Trophoblast cell (in vitro differentiated cells and primary cell): ENCODE measurements around the gene RASA1.

Source experiments
- DNase-seq, 2 donors: peaks; one replicate each; pipeline ENCODE4 v3.0.0-alpha.2; 2016
- H2AFZ ChIP-seq: 2 replicates; pipeline ENCODE4 v1.6.1; 2013; ENCODE audit warnings: low read length, moderate library complexity, mild to moderate bottlenecking; ENCODE audit not compliant: insufficient read depth, poor library complexity
- H2AK5ac ChIP-seq: 2 replicates; pipeline ENCODE4 v1.6.1; 2013; ENCODE audit warnings: mild to moderate bottlenecking, low read length
- H2BK120ac ChIP-seq: 2 replicates; pipeline ENCODE4 v1.6.1; 2013; ENCODE audit warnings: low read length, mild to moderate bottlenecking, moderate library complexity; ENCODE audit not compliant: insufficient read depth, poor library complexity
- H2BK12ac ChIP-seq: 2 replicates; pipeline ENCODE4 v1.6.1; 2013; ENCODE audit warnings: mild to moderate bottlenecking, low read length, moderate library complexity
- H2BK5ac ChIP-seq: 2 replicates; pipeline ENCODE4 v1.6.1; 2013; ENCODE audit warnings: low read length, low read depth, moderate library complexity, mild to moderate bottlenecking; ENCODE audit not compliant: poor library complexity
- H3K14ac ChIP-seq: 2 replicates; pipeline ENCODE4 v1.6.1; 2013; ENCODE audit warnings: mild to moderate bottlenecking, low read length
- H3K18ac ChIP-seq: 2 replicates; pipeline ENCODE4 v1.6.1; 2013; ENCODE audit warnings: mild to moderate bottlenecking, low read length
- H3K23ac ChIP-seq: 2 replicates; pipeline ENCODE4 v1.6.1; 2013; ENCODE audit warnings: low read length
- H3K27ac ChIP-seq: 2 replicates; pipeline ENCODE4 v1.5.1; 2013; ENCODE audit warnings: low read depth, mild to moderate bottlenecking, inconsistent platforms, low read length, moderate library complexity
- H3K27me3 ChIP-seq: 2 replicates; pipeline ENCODE4 v1.6.1; 2013; ENCODE audit warnings: inconsistent platforms, mild to moderate bottlenecking, low read length, moderate library complexity; ENCODE audit not compliant: insufficient read depth
- H3K36me3 ChIP-seq, 2 experiments: 1 replicate in 1 of 2; 2 replicates in 1 of 2; pipeline ENCODE4 v1.6.1; 2013; ENCODE audit warnings: low read length in 2 of 2, mild to moderate bottlenecking in 2 of 2, moderate library complexity in 1 of 2; ENCODE audit not compliant: insufficient read depth in 2 of 2, control insufficient read depth in 1 of 2
- H3K4ac ChIP-seq: 2 replicates; pipeline ENCODE4 v1.6.1; 2013; ENCODE audit warnings: low read depth, mild to moderate bottlenecking, low read length, moderate library complexity
- H3K4me1 ChIP-seq, 2 experiments: 1 replicate in 1 of 2; 2 replicates in 1 of 2; pipeline ENCODE4 v1.6.1; 2013; ENCODE audit warnings: low read length in 2 of 2, mild to moderate bottlenecking in 2 of 2, moderate library complexity in 1 of 2; ENCODE audit not compliant: insufficient read depth in 2 of 2, control insufficient read depth in 1 of 2
- H3K4me2 ChIP-seq: 2 replicates; pipeline ENCODE4 v1.6.1; 2013; ENCODE audit warnings: inconsistent platforms, mild to moderate bottlenecking, low read length, moderate library complexity
- H3K4me3 ChIP-seq: 2 replicates; pipeline ENCODE4 v1.5.1; 2013; ENCODE audit warnings: mild to moderate bottlenecking, low read depth, low read length, inconsistent platforms
- H3K79me1 ChIP-seq: one replicate; pipeline ENCODE4 v1.6.1; 2013; ENCODE audit warnings: low read length
- H3K79me2 ChIP-seq: 2 replicates; pipeline ENCODE4 v1.6.1; 2013; ENCODE audit warnings: low read length, mild to moderate bottlenecking; ENCODE audit not compliant: control insufficient read depth, insufficient read depth, poor library complexity
- H3K9ac ChIP-seq: 2 replicates; pipeline ENCODE4 v1.6.1; 2013; ENCODE audit warnings: mild to moderate bottlenecking, low read length
- H3K9me3 ChIP-seq: 2 replicates; pipeline ENCODE4 v1.6.1; 2013; ENCODE audit warnings: low read depth, mild to moderate bottlenecking, control low read depth, inconsistent platforms, low read length; ENCODE audit not compliant: insufficient read depth
- H4K12ac ChIP-seq: 2 replicates; pipeline ENCODE4 v1.6.1; 2013; ENCODE audit warnings: low read depth, mild to moderate bottlenecking, low read length, moderate library complexity
- H4K8ac ChIP-seq: 2 replicates; pipeline ENCODE4 v1.6.1; 2013; ENCODE audit warnings: low read depth, mild to moderate bottlenecking, low read length, moderate library complexity
- H4K91ac ChIP-seq: one replicate; pipeline ENCODE4 v1.6.1; 2013; ENCODE audit warnings: low read depth, mild to moderate bottlenecking, low read length, moderate library complexity
- WGBS: extraction: QIAGEN DNeasy Blood & Tissue Kit; methylation state at CpG from one replicate; pipeline ENCODE4 v1.1.7; 2013; ENCODE audit warnings: missing lambda C conversion rate; ENCODE audit not compliant: insufficient read length, insufficient coverage; ENCODE audit errors: extremely low coverage; 5-methylcytosine and 5-hydroxymethylcytosine counted together

The RASA1 gene

DNA sequence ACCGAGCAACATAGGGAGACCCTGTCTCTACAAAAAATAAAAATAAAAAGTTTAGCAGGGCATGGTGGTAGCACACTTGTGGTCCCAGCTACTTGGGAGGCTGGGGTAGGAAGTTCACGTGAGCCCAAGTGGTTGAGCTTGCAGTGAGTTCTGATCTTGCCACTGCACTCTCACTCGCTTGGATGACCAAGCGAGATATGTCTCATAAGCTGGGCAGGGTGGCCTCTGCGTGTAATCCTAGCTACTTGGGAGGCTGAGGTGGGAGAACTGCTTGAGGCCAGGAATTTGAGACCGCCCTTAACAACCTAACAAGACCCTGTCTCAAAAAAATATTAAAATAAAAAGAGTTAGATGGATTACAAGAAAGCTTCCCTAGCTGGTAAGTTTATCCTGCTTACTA, 32.5 kb downstream of the RASA1 start:
- H3K4me2 ChIP-seq: no peak overlapping the region
- no peak for DNase-seq
- H3K27me3 ChIP-seq: no peaks in the 10 kb centered on the region
- no peak overlapping the region for H3K18ac ChIP-seq
- no peak overlapping the region for H2BK5ac ChIP-seq
- no peak overlapping the region for H3K9ac ChIP-seq
- H3K9me3 ChIP-seq: no peaks in the 10 kb centered on the region
- no peak overlapping the region for H2AFZ ChIP-seq
- H3K23ac ChIP-seq: no peak overlapping the region
- H3K79me1 ChIP-seq: no peaks in the 10 kb centered on the region
- H2AK5ac ChIP-seq: no peak overlapping the region
- no CpG with 5 or more reads among the region's 6 CpGs for WGBS
- H4K91ac ChIP-seq: no peak overlapping the region
- H3K36me3 ChIP-seq: peaks cover 4% of the 10 kb centered on the region in 2 experiments
- no peak overlapping the region for H3K14ac ChIP-seq
- no peak overlapping the region for H4K12ac ChIP-seq
- H3K27ac ChIP-seq: no peak overlapping the region
- H3K79me2 ChIP-seq: peaks cover 2% of the 10 kb centered on the region
- no peak overlapping the region for H3K4ac ChIP-seq
- no peak overlapping the region for H3K4me3 ChIP-seq
- no peak overlapping the region for H2BK12ac ChIP-seq
- no peak overlapping the region for H2BK120ac ChIP-seq
- H4K8ac ChIP-seq: no peak overlapping the region
- peaks cover 0 to 2% of the 10 kb centered on the region in 2 experiments for H3K4me1 ChIP-seq

GRCh38 chr5:87300744-87301143, 33.1 kb downstream of the RASA1 start:
- H4K12ac ChIP-seq: no peak overlapping the region
- no peak overlapping the region for H3K4me2 ChIP-seq
- H3K9me3 ChIP-seq: no peaks in the 10 kb centered on the region
- no peak overlapping the region for H3K18ac ChIP-seq
- H3K27ac ChIP-seq: no peak overlapping the region
- no peak overlapping the region for H3K4ac ChIP-seq
- no peak overlapping the region for H2BK5ac ChIP-seq
- H3K79me2 ChIP-seq: peaks cover 2% of the 10 kb centered on the region
- no peak overlapping the region for H2AK5ac ChIP-seq
- H3K23ac ChIP-seq: no peak overlapping the region
- H4K8ac ChIP-seq: no peak overlapping the region
- H2BK120ac ChIP-seq: no peak overlapping the region
- DNase-seq: peak; percentile 71 to 73
- no peak overlapping the region for H3K9ac ChIP-seq
- H3K36me3 ChIP-seq: peaks cover 4 to 5% of the 10 kb centered on the region in 2 experiments
- no peaks in the 10 kb centered on the region for H3K79me1 ChIP-seq
- H3K14ac ChIP-seq: no peak overlapping the region
- H3K4me1 ChIP-seq: peaks cover 0 to 2% of the 10 kb centered on the region in 2 experiments
- no peak overlapping the region for H3K4me3 ChIP-seq
- no peaks in the 10 kb centered on the region for H3K27me3 ChIP-seq
- no peak overlapping the region for H2BK12ac ChIP-seq
- no peak overlapping the region for H4K91ac ChIP-seq
- 100% methylated on average over 1 of the region's 2 CpGs for WGBS
- H2AFZ ChIP-seq: no peak overlapping the region

DNA sequence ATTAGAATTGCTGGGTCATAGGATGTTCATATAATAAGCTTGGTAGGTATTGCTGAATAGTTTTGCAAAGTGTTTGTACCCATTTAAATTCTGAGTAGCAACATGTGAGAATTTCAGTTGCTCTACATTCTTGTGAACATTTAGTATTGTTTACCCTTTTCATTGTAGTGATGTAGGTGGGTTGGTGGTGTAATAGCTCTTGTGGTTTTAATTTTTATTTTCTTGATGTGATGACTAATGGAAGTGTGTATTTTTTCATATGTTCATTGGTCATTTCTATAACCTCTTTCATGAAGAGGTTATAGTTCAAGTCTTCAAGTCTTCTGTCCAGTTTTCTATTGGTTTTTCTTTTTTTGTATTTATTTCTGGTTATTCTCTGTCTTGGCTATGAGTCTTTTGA, 34.4 kb downstream of the RASA1 start:
- Histone ChIP-seq H3K79me1 (no peaks in the 10 kb centered on the region), H3K79me2 (peaks cover 2% of the 10 kb centered on the region), H3K4me2 (no peak overlapping the region), H3K9ac (no peak overlapping the region), H2AFZ (no peak overlapping the region), H3K18ac (no peak overlapping the region), H3K27ac (no peak overlapping the region), H2AK5ac (no peak overlapping the region), H3K27me3 (no peaks in the 10 kb centered on the region), H2BK12ac (no peak overlapping the region), H3K36me3 (peaks cover 6 to 10% of the 10 kb centered on the region in 2 experiments), H3K14ac (no peak overlapping the region), H4K12ac (no peak overlapping the region), H3K9me3 (no peaks in the 10 kb centered on the region), H3K4me1 (peaks cover 0 to 2% of the 10 kb centered on the region in 2 experiments), H4K91ac (no peak overlapping the region), H2BK5ac (no peak overlapping the region), H3K4me3 (no peak overlapping the region), H2BK120ac (no peak overlapping the region), H3K23ac (no peak overlapping the region), H3K4ac (no peak overlapping the region), H4K8ac (no peak overlapping the region)
- DNase-seq: no peak

DNA sequence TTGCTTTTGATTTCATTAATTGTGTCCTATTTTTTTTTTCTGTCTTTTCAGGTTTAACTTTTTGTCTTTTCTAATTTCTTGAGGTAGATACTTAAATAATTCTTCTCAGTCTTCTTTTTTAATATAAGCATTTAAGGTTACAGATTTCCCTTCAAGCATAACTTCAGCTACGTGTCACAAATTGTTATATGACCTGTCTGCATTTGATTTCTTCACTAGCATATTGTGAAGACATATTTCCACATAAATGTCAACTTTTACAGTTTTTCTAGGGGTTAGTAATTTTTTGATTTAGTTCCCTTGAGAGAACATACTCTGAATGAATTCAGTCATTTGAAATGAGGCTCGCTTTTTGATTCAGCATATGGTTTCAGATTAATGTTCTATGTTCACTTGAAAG, 35.6 kb downstream of the RASA1 start:
- Histone ChIP-seq H4K8ac (no peak overlapping the region), H3K27me3 (no peaks in the 10 kb centered on the region), H2BK12ac (no peak overlapping the region), H3K79me1 (no peaks in the 10 kb centered on the region), H2AK5ac (no peak overlapping the region), H3K14ac (no peak overlapping the region), H2BK120ac (no peak overlapping the region), H3K9ac (no peak overlapping the region), H2BK5ac (no peak overlapping the region), H3K9me3 (no peaks in the 10 kb centered on the region), H3K4me1 (peaks cover 0 to 2% of the 10 kb centered on the region in 2 experiments), H3K4ac (no peak overlapping the region), H4K12ac (no peak overlapping the region), H3K4me3 (no peak overlapping the region), H4K91ac (no peak overlapping the region), H2AFZ (no peak overlapping the region), H3K18ac (no peak overlapping the region), H3K36me3 (peaks cover 6 to 10% of the 10 kb centered on the region in 2 experiments), H3K79me2 (no peaks in the 10 kb centered on the region), H3K23ac (no peak overlapping the region), H3K4me2 (no peak overlapping the region), H3K27ac (no peak overlapping the region)
- no peak for DNase-seq
- no CpG with 5 or more reads among the region's 2 CpGs for WGBS
